ENCODE data around the gene MOV10. TPM values are rescaled to one million over a fixed set of nuclear protein-coding genes. Genes with fewer than 3 reads are reported as not detected.

MOV10 gene
- total RNA-seq, 1 donor from 2014 or later = 40.8 TPM

GRCh38 chr1:112674986-112675727 is 698 bp downstream of the MOV10 start:
- no peak for DNase-seq (ENCODE audit: low read depth, low spot score)

GRCh38 chr1:112675728-112676381 is 1.4 kb downstream of the MOV10 start:
- no peak for DNase-seq (ENCODE audit: low read depth, low spot score)

- DNase-seq (ENCODE audit: low read depth, low spot score) = no peak
Measured at GRCh38 chr1:112676543-112676942, 2.1 kb downstream of the MOV10 start.

GRCh38 chr1:112677501-112677900 is 3.0 kb downstream of the MOV10 start:
- DNase-seq (ENCODE audit: low read depth, low spot score) = no peak

- DNase-seq (ENCODE audit: low read depth, low spot score) = no peak
Measured at GRCh38 chr1:112678605-112679004, 4.1 kb downstream of the MOV10 start.

GRCh38 chr1:112685913-112686312 is 11.5 kb downstream of the MOV10 start:
- DNase-seq (ENCODE audit: low read depth, low spot score) = no peak

- no peak for DNase-seq (ENCODE audit: low read depth, low spot score)
Measured at GRCh38 chr1:112686417-112686816, 12.0 kb downstream of the MOV10 start.

- no peak for DNase-seq (ENCODE audit: low read depth, low spot score)
Measured at GRCh38 chr1:112686835-112687234, 12.4 kb downstream of the MOV10 start.

- no peak for DNase-seq (ENCODE audit: low read depth, low spot score)
Measured at GRCh38 chr1:112687361-112687760, 12.9 kb downstream of the MOV10 start.

- DNase-seq (ENCODE audit: low read depth, low spot score) = no peak
Measured at GRCh38 chr1:112687785-112688496, 13.5 kb downstream of the MOV10 start.

GRCh38 chr1:112688781-112689193 is 14.3 kb downstream of the MOV10 start:
- no peak for DNase-seq (ENCODE audit: low read depth, low spot score)

- no peak for DNase-seq (ENCODE audit: low read depth, low spot score)
Measured at GRCh38 chr1:112689196-112689841, 14.9 kb downstream of the MOV10 start.

GRCh38 chr1:112689842-112690237 is 15.4 kb downstream of the MOV10 start:
- DNase-seq (ENCODE audit: low read depth, low spot score) = no peak

GRCh38 chr1:112692681-112693080 is 18.2 kb downstream of the MOV10 start:
- DNase-seq (ENCODE audit: low read depth, low spot score) = no peak

GRCh38 chr1:112693821-112694220 is 19.4 kb downstream of the MOV10 start:
- DNase-seq (ENCODE audit: low read depth, low spot score) = no peak

GRCh38 chr1:112694363-112694929 is 20.0 kb downstream of the MOV10 start:
- no peak for DNase-seq (ENCODE audit: low read depth, low spot score)

GRCh38 chr1:112695276-112695675 is 20.8 kb downstream of the MOV10 start:
- DNase-seq (ENCODE audit: low read depth, low spot score) = no peak

GRCh38 chr1:112696578-112697314 is 22.3 kb downstream of the MOV10 start:
- no peak for DNase-seq (ENCODE audit: low read depth, low spot score)

- DNase-seq (ENCODE audit: low read depth, low spot score) = no peak
Measured at GRCh38 chr1:112697781-112698201, 23.3 kb downstream of the MOV10 start.

- no peak for DNase-seq (ENCODE audit: low read depth, low spot score)
Measured at GRCh38 chr1:112698366-112699310, 24.2 kb downstream of the MOV10 start.
